ENCODE results near the gene METTL16.

The METTL16 gene

GRCh38 chr17:2410951-2411350, 100.7 kb downstream of the METTL16 start:
- DNase-seq: no peak

- no peak for DNase-seq
These were observed 104.5 kb downstream of the METTL16 start for GRCh38 chr17:2406903-2407790.

GRCh38 chr17:2406271-2406902, 105.3 kb downstream of the METTL16 start:
- no peak for DNase-seq

- DNase-seq: no peak
These were observed 106.3 kb downstream of the METTL16 start for GRCh38 chr17:2405247-2405926.

GRCh38 chr17:2403044-2403443, 108.6 kb downstream of the METTL16 start:
- DNase-seq: no peak

GRCh38 chr17:2402544-2402943, 109.1 kb downstream of the METTL16 start:
- DNase-seq: no peak

- DNase-seq: peak; percentile 99
These were observed 110.1 kb downstream of the METTL16 start for GRCh38 chr17:2401426-2402221.

- peak; percentile 92 for DNase-seq
These were observed 110.7 kb downstream of the METTL16 start, which contains the start of gene MNT for GRCh38 chr17:2400877-2401425. MNT (minus strand) TSS chr17:2401060; CDS start chr17:2400712, 348 bp downstream.

GRCh38 chr17:2400474-2400866, 111.2 kb downstream of the METTL16 start:
- peak; percentile 60 for DNase-seq

GRCh38 chr17:2399572-2400473, 111.9 kb downstream of the METTL16 start:
- DNase-seq: peak; percentile 92

GRCh38 chr17:2398655-2399571, 112.8 kb downstream of the METTL16 start:
- peak; percentile 63 for DNase-seq

GRCh38 chr17:2398182-2398581, 113.5 kb downstream of the METTL16 start:
- DNase-seq: no peak

GRCh38 chr17:2397247-2398171, 114.2 kb downstream of the METTL16 start:
- DNase-seq: no peak

- peak; percentile 48 for DNase-seq
These were observed 115.0 kb downstream of the METTL16 start for GRCh38 chr17:2396568-2397246.

- DNase-seq: no peak
These were observed 115.5 kb downstream of the METTL16 start for GRCh38 chr17:2396192-2396567.

- DNase-seq: no peak
These were observed 116.2 kb downstream of the METTL16 start for GRCh38 chr17:2395258-2396181.

GRCh38 chr17:2394775-2395201, 116.9 kb downstream of the METTL16 start:
- DNase-seq: no peak
